AG09309 (cell line): ENCODE measurements around the gene PLA2G1B.

Source experiments
- DNase-seq: peaks from one replicate; pipeline ENCODE4 v3.0.0-alpha.2; 2010; ENCODE audit warnings: low read depth
- H3K4me3 ChIP-seq: 2 replicates; pipeline ENCODE4 v1.5.1; 2011; ENCODE audit warnings: mild to moderate bottlenecking, low read depth, low read length, moderate library complexity; ENCODE audit not compliant: control insufficient read depth
- TF ChIP-seq, protein P1 (sequence below): IDR thresholded peaks from 2 replicates; pipeline ENCODE4 v1.5.1; 2011; ENCODE audit warnings: mild to moderate bottlenecking, low read depth, low read length, inconsistent platforms; ENCODE audit not compliant: insufficient read depth, control insufficient read depth; ENCODE audit errors: missing control alignments

Gene PLA2G1B

DNA sequence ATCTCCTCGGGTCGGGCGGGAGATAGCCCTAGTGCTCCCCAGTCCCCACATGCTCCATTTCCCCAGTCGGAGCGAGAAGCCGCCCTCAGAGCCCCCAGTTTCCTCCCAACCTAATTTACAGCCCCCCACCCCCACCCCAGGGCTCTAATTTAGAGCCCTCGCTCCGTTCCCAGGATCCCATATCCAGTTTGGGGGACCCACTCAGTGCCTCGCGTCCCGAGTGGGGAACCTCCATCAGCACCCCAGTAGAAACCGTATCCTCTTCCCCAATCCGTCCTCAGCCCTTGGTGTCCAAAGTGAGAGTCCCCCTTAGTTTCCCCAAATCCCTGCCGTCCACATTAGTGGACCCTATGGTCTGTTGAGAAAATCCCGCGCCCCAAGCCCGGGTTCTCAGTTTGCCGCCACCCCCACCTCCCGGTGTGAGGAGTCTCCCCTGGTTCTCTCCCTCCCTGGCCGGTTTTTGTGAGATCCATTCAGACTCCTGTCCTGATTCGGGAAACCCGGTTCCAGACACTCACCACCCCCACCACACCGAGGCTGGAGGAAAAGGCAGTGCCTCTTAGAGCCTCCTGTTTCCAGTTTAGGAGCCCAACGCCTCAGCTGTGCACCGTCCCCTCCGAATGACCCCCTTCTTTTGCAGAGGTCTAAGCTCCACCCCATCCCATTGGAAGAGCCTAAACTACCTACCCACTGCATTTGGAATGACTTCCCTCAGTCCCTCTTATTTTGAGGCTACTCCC lies 42.2 kb upstream of the PLA2G1B start:
- DNase-seq: no peak
- TF ChIP-seq, protein P1, sequence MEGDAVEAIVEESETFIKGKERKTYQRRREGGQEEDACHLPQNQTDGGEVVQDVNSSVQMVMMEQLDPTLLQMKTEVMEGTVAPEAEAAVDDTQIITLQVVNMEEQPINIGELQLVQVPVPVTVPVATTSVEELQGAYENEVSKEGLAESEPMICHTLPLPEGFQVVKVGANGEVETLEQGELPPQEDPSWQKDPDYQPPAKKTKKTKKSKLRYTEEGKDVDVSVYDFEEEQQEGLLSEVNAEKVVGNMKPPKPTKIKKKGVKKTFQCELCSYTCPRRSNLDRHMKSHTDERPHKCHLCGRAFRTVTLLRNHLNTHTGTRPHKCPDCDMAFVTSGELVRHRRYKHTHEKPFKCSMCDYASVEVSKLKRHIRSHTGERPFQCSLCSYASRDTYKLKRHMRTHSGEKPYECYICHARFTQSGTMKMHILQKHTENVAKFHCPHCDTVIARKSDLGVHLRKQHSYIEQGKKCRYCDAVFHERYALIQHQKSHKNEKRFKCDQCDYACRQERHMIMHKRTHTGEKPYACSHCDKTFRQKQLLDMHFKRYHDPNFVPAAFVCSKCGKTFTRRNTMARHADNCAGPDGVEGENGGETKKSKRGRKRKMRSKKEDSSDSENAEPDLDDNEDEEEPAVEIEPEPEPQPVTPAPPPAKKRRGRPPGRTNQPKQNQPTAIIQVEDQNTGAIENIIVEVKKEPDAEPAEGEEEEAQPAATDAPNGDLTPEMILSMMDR: no peak
- H3K4me3 ChIP-seq: no peak overlapping the region

DNA sequence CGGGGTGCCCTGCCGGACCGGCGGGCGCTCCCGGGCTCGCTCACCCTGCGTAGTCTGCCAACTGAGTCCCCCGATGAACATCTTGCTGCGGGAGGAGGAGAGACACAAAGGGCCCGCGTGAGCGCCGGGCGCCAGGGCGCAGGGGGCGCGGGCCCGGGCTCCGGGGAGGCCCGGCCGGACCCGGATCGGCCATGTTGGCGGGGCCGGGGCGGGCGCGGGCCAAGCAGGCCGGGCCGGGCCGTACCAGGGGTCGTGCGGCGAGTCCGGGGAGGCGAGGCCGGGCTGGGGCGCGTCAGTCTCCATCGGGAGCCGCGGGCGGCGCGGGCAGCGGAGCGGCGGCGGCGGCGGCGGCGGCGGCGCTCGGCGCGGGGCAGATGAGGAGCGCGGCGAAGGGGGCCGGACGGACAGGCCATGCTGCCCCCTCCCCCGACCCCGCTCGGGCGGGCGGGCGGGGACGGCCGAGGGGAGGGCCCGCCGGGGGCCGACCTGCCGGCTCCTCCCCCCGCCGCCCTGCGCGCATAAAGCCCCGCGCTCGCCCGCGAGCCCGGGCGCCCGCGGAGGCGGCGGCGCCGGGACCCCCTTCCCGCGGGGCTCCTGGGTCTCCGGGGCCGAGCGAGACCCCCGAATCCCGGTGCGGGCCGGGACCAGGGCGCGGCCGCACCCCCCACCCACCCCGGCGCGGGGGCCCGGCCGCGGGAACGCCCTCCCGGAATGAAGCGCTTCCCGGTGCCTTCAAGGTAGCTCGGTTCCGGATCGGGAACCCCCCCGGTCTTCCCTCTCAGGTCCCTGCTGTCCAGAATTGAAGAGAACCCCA lies 41.4 kb upstream of the PLA2G1B start, which contains the start of gene MSI1:
MSI1 (minus strand) TSS at position 376 of the 814 bp plus-strand sequence; CDS start at position 303, 73 bp downstream.
- H3K4me3 ChIP-seq: no peak within 1 kb of the TSS; the same call in 1 of the 2 replicates
- TF ChIP-seq, protein P1: no peak

DNA sequence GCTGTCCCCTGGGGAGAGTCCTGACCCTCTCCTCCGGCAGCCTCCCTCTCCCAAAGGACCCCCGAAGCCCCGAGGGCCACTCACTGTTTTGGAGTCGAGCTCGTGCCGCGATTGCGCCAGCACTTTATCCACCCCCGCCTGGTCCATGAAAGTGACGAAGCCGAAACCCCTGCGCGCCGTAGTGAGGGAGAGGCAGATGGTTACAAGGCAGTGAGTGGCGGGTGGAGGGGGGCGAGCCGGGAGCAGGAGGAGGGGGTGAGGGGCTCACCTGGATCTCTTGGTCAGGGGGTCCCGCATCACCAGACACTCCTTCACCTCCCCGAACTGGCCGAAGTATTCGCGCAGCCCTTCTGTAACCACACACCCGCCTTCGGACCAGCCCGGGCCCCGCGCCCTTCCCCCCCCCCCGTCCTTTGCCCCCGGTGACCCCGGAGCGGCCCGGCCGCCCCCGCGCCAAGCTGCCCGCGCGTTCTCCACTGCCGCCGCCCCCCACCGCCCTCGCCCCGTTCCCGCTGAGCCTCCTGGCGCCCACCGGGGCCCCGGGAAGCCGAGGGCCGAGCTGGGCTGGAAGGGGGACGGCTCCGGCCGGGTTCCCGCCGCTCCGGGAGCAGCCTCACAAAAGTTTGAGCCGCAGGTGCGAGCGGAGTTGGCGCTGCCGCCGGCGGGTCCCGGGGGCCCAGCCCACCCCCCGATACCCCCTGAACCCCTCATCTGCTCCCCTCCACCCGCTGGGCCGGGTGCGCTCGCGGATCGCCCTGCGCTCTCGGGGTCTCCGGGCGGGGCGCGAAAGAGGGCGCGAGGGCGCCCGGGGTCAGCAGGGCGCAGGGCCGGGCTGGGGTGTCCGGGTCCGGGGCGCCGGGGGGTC lies 40.6 kb upstream of the PLA2G1B start:
- TF ChIP-seq, protein P1: no peak
- no peak overlapping the region; the same call in 1 of the 2 replicates for H3K4me3 ChIP-seq
- no peak for DNase-seq

More for the DNA sequence above, 41.4 kb upstream of the PLA2G1B start, which contains the start of gene MSI1:
- DNase-seq: no peak

DNA sequence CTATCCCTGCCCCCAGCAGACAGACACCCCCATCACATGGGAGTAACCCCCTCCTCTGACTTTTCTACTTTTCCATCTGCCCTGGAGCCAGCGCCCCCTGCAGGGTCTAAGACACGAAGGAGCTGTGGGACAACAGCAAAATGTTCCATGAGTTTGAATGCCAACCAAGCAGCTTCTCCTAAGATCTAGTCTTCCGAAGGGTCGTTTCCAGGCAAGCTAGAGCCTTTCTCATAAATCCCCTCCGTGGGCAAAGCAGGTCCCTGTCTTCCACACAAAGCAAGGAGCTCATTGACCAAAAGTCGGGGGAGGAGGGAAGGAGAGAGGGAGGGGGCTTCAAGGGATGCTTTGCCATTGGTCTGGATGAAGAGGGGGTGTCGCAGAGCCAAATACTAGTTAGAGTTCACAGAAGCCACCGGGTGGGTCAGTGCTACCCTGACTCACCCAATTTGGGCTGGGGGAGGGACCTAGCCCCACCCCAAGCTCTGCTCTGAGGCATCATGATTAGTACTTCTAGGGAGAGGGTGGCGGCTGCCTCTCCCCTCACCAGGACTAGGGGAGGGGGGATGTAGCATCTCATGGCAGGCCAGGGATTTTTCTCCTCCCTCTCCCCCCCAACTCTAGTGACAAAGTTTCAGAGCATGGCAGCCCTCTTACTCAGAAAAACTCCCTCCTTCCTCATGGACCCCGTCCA lies 39.8 kb upstream of the PLA2G1B start:
- no peak for DNase-seq
- TF ChIP-seq, protein P1: peak; percentile 22
- H3K4me3 ChIP-seq: no peak overlapping the region

DNA sequence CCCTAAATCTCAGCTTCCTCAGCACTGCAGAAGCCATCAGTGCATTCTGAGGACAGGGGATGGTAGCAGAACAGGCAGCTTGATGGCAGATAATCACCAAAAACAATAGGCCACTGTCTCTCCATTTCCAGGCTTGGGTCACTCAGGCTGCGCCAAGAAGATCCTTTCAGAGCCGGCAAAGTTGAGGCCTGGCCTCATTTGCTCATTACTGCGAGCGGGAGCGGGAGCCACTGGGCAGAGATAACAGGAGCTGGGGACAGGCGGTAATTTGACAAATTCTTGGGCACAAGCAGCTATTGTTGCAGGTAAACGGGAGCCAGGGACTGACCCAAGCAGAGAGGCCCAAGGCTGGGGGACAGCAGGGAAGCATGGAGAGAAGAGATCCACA lies 39.3 kb upstream of the PLA2G1B start:
- no peak overlapping the region for H3K4me3 ChIP-seq
- DNase-seq: no peak

More for the DNA sequence above, 39.3 kb upstream of the PLA2G1B start:
- TF ChIP-seq, protein P1: no peak
